Stimulated activated CD4-positive, alpha-beta T cell treated with anti-CD3 and anti-CD28 coated beads, Interleukin-2, amount 100 ng/mL, for 4 hours (primary cell): Measurements from ENCODE around the gene TMEM125.

Experiments
- DNase-seq: peaks from one replicate; pipeline ENCODE4 v3.0.0-alpha.2; 2020; ENCODE audit warnings: low read depth

TMEM125 gene

GRCh38 chr1:43247256-43247921, 22.4 kb upstream of the TMEM125 start:
- DNase-seq, result no peak

GRCh38 chr1:43250351-43250761, 19.4 kb upstream of the TMEM125 start:
- DNase-seq, result no peak

GRCh38 chr1:43251024-43251423, 18.8 kb upstream of the TMEM125 start:
- no peak for DNase-seq

GRCh38 chr1:43252225-43252624, 17.6 kb upstream of the TMEM125 start:
- no peak for DNase-seq

- DNase-seq, result no peak
Observed at GRCh38 chr1:43253173-43253572, 16.6 kb upstream of the TMEM125 start.

GRCh38 chr1:43253876-43254275, 15.9 kb upstream of the TMEM125 start:
- DNase-seq, result no peak

GRCh38 chr1:43255438-43256210, 14.2 kb upstream of the TMEM125 start:
- DNase-seq, result no peak

GRCh38 chr1:43256675-43257570, 12.9 kb upstream of the TMEM125 start:
- no peak for DNase-seq

GRCh38 chr1:43258370-43258769, 11.4 kb upstream of the TMEM125 start:
- no peak for DNase-seq

GRCh38 chr1:43265431-43265830, 4.4 kb upstream of the TMEM125 start:
- no peak for DNase-seq

- no peak for DNase-seq
Observed at GRCh38 chr1:43266881-43267280, 2.9 kb upstream of the TMEM125 start.

GRCh38 chr1:43267291-43267805, 2.4 kb upstream of the TMEM125 start:
- DNase-seq, result no peak

- no peak for DNase-seq
Observed at GRCh38 chr1:43267818-43268425, 1.9 kb upstream of the TMEM125 start.

- no peak for DNase-seq
Observed at GRCh38 chr1:43270421-43271095, 775 bp downstream of the TMEM125 start.

- DNase-seq, result no peak
Observed at GRCh38 chr1:43271186-43272118, 1.7 kb downstream of the TMEM125 start.

- no peak for DNase-seq
Observed at GRCh38 chr1:43272161-43272560, 2.4 kb downstream of the TMEM125 start.

GRCh38 chr1:43272576-43273571, 3.1 kb downstream of the TMEM125 start:
- no peak for DNase-seq

GRCh38 chr1:43273708-43274107, 3.9 kb downstream of the TMEM125 start:
- no peak for DNase-seq
